NCI-H2029 treated with DMSO at 0.1 percent for 48 hours (cell line): ENCODE measurements around the gene PPP1R7.
"Not testable (repeated sequence)": the region's sequence is repeated elsewhere in the genome, so short reads cannot be mapped to it uniquely, and the experiment has no call there.

Experiments
- DNase-seq: peaks from one replicate; lab custom pipeline; 2025; lab: John Stamatoyannopoulos, UW

Gene PPP1R7

GRCh38 chr2:241149925-241150659 is at the start of gene PPP1R7:
PPP1R7 (plus strand) TSS chr2:241150467; CDS start chr2:241150496, 29 bp downstream.
- peak; percentile 74 for DNase-seq

- peak; percentile 46 for DNase-seq
Measured at GRCh38 chr2:241102239-241102803, 47.9 kb upstream of the PPP1R7 start, which contains the start of gene MTERF4. MTERF4 (minus strand) TSS chr2:241102287; CDS start chr2:241102273, 14 bp downstream.

GRCh38 chr2:241103176-241103595 is 47.1 kb upstream of the PPP1R7 start:
- no peak for DNase-seq

- not testable (repeated sequence) for DNase-seq
Measured at GRCh38 chr2:241104611-241105010, 45.7 kb upstream of the PPP1R7 start.

GRCh38 chr2:241105641-241106040 is 44.6 kb upstream of the PPP1R7 start:
- no peak for DNase-seq

- DNase-seq, result no peak
Measured at GRCh38 chr2:241107031-241107783, 43.1 kb upstream of the PPP1R7 start.

GRCh38 chr2:241108271-241109209 is 41.7 kb upstream of the PPP1R7 start:
- no peak for DNase-seq

- no peak for DNase-seq
Measured at GRCh38 chr2:241109210-241110088, 40.8 kb upstream of the PPP1R7 start.

GRCh38 chr2:241110089-241110606 is 40.1 kb upstream of the PPP1R7 start:
- DNase-seq, result no peak

GRCh38 chr2:241110607-241111439 is 39.4 kb upstream of the PPP1R7 start:
- DNase-seq, result no peak

- DNase-seq, result no peak
Measured at GRCh38 chr2:241111440-241111805, 38.8 kb upstream of the PPP1R7 start.

- DNase-seq, result no peak
Measured at GRCh38 chr2:241112046-241112445, 38.2 kb upstream of the PPP1R7 start.

GRCh38 chr2:241112592-241112991 is 37.7 kb upstream of the PPP1R7 start:
- DNase-seq, result no peak

- no peak for DNase-seq
Measured at GRCh38 chr2:241114836-241115235, 35.4 kb upstream of the PPP1R7 start.

- no peak for DNase-seq
Measured at GRCh38 chr2:241115361-241115760, 34.9 kb upstream of the PPP1R7 start.

- no peak for DNase-seq
Measured at GRCh38 chr2:241116606-241117560, 33.4 kb upstream of the PPP1R7 start.

GRCh38 chr2:241118737-241119505 is 31.3 kb upstream of the PPP1R7 start:
- DNase-seq, result no peak

- no peak for DNase-seq
Measured at GRCh38 chr2:241120440-241120839, 29.8 kb upstream of the PPP1R7 start.
